GM06990 (cell line): ENCODE measurements around the gene PPP6R2.

Source experiments
- DNase-seq: peaks from one replicate; pipeline ENCODE4 v3.0.0-alpha.2; 2011; ENCODE audit not compliant: insufficient read length; ENCODE audit errors: extremely low read depth
- H3K27me3 ChIP-seq: replicated peaks from 2 replicates; pipeline ENCODE4 v1.6.0; 2011; ENCODE audit warnings: low read length; ENCODE audit not compliant: control insufficient read depth, insufficient read depth
- H3K36me3 ChIP-seq: 2 replicates; pipeline ENCODE4 v1.5.1; 2011; ENCODE audit warnings: low read length; ENCODE audit not compliant: control insufficient read depth, insufficient read depth
- H3K4me3 ChIP-seq: replicated peaks from 2 replicates; pipeline ENCODE4 v1.5.1; 2011; ENCODE audit warnings: low read depth, mild to moderate bottlenecking, control low read depth, low read length
- CTCF ChIP-seq: IDR thresholded peaks from 2 replicates; pipeline ENCODE4 v1.5.1; 2011; ENCODE audit warnings: low read length, control low read depth, mild to moderate bottlenecking, inconsistent platforms; ENCODE audit not compliant: insufficient read depth, poor library complexity, severe bottlenecking

PPP6R2 gene

DNA sequence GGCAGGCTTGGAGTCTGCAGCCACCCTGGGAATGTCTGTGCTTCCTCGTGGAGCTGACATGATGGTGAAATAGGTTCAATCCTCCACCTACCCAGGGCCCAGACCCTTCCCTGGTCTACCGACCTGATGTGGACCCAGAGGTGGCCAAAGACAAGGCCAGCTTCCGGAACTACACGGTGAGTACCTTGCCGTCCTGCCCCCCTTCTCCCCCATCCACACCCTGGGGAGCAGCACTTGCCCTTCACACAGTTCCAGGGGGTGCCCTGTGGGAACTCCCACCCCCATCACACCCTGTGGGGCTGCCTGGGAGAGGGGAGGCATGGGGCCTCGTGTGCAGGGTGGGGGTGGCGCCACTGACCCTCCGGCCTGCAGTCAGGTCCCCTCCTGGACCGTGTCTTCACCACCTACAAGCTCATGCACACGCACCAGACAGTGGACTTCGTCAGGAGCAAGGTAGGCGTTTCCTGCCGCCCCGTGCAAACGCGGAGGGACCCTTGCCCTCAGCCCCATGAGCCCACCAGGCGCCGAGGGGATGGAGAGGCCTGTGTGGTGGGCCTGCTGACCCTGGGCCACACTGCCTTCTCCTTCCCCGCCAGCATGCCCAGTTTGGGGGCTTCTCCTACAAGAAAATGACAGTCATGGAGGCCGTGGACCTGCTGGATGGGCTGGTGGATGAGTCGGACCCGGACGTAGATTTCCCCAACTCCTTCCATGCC, 144.3 kb downstream of the PPP6R2 start:
- Histone ChIP-seq H3K27me3 (no peaks in the 10 kb centered on the region), H3K36me3 (no peaks in the 10 kb centered on the region), H3K4me3 (peak overlapping the region; percentile 10; the same call in 1 of the 2 replicates)
- no peak for TF ChIP-seq CTCF
- DNase-seq, result no peak

DNA sequence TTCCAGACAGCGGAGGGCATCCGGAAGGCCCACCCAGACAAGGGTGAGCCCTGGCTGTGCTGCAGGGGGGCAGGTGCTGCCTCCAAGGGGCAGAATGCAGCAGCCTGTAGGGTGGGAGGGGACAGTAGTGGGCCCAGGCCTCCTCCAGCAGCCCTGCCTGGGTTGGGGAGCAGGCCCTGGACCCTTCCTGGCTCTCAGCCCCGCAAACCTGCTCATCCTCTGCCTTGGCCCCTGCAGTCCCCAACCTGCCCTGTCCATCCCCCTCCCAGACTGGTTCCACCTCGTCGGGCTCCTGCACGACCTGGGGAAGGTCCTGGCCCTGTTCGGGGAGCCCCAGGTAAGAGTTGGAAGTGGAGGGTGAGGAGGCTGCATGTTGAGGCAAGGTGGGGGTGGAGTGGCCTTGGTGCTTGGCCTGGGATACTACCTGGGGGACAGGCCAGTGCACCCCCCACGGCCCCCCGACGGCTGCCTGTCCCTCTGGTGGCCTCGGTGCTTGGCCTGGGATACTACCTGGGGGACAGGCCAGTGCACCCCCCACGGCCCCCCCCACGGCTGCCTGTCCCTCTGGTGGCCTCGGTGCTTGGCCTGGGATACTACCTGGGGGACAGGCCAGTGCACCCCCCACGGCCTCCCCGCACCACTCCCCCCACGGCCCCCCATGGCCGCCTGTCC, 145.0 kb downstream of the PPP6R2 start:
- no peak for TF ChIP-seq CTCF
- Histone ChIP-seq H3K27me3 (no peaks in the 10 kb centered on the region), H3K36me3 (no peaks in the 10 kb centered on the region), H3K4me3 (no peak overlapping the region)
- no peak for DNase-seq

GRCh38 chr22:50488886-50489285, 145.8 kb downstream of the PPP6R2 start:
- no peak for TF ChIP-seq CTCF
- Histone ChIP-seq H3K36me3 (no peaks in the 10 kb centered on the region), H3K4me3 (no peak overlapping the region), H3K27me3 (no peaks in the 10 kb centered on the region)
- no peak for DNase-seq

DNA sequence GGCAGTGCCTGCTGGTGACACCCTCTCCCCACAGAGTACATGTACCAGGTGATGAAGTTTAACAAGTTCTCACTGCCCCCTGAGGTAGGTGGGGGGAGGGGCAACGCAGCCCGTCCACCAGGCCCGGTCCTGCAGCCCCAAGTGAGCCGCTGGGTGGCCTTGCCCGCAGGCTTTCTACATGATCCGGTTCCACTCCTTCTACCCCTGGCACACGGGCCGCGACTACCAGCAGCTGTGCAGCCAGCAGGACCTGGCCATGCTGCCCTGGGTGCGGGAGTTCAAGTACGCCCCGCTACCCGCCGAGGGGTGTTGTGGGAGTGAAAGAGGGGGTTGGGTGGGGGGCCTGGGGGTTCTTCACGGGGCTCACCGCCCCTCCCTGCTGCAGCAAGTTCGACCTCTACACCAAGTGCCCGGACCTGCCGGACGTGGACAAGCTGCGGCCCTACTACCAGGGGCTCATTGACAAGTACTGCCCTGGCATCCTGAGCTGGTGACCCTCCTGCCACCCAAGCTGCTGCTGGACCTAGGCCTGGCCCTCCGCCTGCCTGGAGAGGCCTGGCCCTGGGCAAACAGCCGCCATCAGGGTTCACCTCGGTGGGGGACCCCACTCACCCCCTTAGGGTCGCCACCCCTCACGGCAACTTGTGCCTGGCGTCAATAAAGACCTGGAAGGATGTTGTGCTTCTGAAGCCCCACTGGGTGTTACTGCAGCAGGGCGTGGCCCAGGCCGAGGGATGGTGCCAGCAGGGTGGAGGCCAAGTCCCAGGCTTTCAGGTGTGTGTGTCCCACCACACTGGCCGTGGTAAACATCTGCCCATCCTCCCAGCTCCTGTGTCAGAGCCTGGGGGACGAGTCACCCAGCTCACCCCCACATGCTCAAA, 146.5 kb downstream of the PPP6R2 start:
- no peaks in the 10 kb centered on the region for H3K27me3 ChIP-seq
- no peaks in the 10 kb centered on the region for H3K36me3 ChIP-seq
- no peak overlapping the region for H3K4me3 ChIP-seq
- no peak for TF ChIP-seq CTCF
- DNase-seq, result no peak

- no peaks in the 10 kb centered on the region for H3K27me3 ChIP-seq
- no peak for DNase-seq
- TF ChIP-seq CTCF, result no peak
- no peaks in the 10 kb centered on the region for H3K36me3 ChIP-seq
- H3K4me3 ChIP-seq, result no peak overlapping the region
These were observed 147.6 kb downstream of the PPP6R2 start for GRCh38 chr22:50490531-50491308.
